C4-2B (cell line): ENCODE data around the gene ALOX5AP.

ENCODE experiments used
- H3K27ac ChIP-seq: fragments of 450-650 bp; 2 replicates; pipeline ENCODE4 v1.5.1; 2017
- ZFX ChIP-seq: fragments of 450-650 bp; IDR thresholded peaks from 2 replicates; pipeline ENCODE4 v1.6.1; 2017
- TF ChIP-seq, protein P1 (sequence below): fragments of 450-650 bp; conservative IDR thresholded peaks from 2 replicates; pipeline ENCODE4 v1.5.1; 2017; ENCODE audit warnings: mild to moderate bottlenecking

Gene ALOX5AP

DNA sequence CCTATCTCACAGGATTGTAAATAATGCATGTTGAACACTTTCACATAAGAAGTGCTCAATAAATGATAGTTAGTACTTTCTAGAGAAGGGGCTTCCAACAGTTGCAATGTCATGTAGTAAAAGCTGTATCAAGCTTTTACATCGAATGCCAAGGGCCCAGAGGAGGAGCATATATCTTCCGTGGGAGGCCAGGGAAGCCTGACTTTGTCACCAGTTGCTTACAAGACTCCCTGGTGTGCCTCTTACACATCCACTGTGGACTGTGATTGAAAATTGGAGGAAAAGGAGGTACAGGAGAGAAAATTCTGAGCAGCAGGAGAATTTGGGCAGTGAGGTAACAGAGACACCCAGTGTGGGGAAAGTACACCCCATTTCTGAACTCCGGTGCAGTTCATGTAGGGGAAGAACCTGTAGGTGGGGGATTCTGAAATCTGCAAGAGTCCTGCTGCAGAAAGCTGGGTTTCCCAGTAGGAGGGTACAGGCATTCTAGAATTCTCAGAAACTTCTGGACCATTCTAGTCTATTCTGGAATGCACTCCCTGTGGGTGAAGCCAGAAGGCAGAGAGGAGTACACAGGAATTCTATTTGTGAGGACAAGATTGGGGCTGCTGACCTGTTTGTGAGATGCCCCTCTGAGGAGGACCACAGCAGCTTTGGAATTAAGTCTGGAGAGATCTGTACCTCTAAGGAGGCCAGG, 54.0 kb downstream of the ALOX5AP start:
- no peak for TF ChIP-seq ZFX
- TF ChIP-seq, protein P1, sequence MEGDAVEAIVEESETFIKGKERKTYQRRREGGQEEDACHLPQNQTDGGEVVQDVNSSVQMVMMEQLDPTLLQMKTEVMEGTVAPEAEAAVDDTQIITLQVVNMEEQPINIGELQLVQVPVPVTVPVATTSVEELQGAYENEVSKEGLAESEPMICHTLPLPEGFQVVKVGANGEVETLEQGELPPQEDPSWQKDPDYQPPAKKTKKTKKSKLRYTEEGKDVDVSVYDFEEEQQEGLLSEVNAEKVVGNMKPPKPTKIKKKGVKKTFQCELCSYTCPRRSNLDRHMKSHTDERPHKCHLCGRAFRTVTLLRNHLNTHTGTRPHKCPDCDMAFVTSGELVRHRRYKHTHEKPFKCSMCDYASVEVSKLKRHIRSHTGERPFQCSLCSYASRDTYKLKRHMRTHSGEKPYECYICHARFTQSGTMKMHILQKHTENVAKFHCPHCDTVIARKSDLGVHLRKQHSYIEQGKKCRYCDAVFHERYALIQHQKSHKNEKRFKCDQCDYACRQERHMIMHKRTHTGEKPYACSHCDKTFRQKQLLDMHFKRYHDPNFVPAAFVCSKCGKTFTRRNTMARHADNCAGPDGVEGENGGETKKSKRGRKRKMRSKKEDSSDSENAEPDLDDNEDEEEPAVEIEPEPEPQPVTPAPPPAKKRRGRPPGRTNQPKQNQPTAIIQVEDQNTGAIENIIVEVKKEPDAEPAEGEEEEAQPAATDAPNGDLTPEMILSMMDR, result no peak
- H3K27ac ChIP-seq, result no peak overlapping the region

DNA sequence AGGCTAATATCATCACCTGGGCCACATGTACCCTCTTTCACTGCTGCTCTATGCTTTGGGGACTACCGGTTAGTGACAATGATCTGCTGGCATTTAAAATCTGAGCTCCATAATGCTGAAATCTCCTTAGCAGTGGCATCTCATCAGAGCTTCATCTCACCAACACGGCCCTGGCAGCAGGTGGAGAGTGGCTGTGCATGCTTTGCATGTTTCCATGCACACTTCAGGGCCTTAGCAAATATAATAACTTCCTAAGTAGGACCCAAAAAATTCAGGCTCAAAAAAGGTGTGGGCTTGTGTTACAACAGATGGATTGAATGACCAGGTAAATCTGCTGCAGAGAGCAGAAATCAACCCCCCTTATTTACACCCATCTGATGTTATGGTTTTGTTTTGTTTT, 55.2 kb downstream of the ALOX5AP start:
- no peak for TF ChIP-seq ZFX
- TF ChIP-seq, protein P1, result no peak
- H3K27ac ChIP-seq, result no peak overlapping the region

DNA sequence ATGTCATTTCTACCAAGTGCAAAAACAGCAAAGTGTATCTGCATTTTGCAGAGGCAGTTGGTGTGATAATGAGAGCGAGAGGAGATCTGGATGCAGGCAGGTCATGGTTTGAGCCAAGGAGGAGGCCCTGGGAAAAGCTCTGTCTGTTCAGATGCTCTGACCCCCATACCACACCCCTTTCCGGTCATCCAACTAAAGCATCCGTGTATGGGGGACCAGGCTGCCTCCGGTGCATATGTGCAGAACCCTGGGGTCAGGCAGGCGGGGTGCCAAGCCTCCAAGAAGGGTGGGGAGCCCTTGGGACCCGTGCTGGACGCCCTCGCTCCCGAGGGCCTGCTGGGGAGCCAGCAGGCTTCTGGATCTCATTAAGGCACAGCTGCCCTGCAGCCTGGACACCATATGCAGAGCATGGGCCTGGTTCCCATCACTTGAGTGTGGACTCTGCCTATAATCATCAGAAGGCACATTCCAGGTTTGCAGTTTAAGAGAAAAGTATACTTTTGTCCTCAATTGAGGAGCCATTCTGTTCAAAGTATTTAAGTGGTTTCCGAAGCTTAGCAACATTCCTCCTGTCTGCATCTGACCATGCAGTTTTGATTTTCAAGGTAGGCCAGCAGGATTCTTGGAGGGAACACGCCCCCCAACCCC, 56.1 kb downstream of the ALOX5AP start:
- H3K27ac ChIP-seq, result no peak overlapping the region

DNA sequence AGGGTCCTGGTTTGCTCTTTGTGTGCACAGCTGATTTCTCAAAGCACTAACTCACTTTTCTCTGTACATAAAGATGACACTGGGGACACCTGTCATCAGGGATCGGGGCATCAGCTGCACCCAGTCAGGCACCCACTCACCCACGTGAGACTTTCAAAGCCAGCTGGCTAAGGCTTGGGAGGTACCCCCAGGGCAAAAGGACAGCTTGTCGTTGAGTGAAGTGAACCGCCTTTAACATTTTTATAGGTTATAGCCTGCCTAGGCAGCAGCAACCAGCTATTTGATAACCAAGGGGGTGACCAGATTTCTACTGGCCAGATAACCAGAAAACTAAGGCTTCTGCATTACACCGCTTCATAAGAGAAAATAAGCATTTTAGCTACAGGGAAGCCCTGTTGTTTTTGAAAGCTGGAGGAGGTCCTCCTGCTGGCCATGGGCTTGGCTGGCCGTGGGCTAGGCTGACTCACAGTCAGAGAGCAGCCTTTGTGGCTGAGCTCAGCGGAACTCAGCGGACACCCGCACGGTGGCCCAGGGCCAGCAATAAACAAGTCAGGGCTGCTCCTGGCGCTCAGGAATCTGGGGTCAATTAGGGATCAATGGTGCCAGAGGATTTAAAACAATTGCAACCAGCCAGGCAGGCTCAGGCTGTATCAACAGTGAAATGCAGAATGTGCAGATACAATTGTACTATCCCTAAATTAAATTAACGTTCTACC, 57.1 kb downstream of the ALOX5AP start:
- H3K27ac ChIP-seq, result no peak overlapping the region
- TF ChIP-seq, protein P1, result no peak
- no peak for TF ChIP-seq ZFX

More for the DNA sequence above, 56.1 kb downstream of the ALOX5AP start:
- no peak for TF ChIP-seq ZFX
- TF ChIP-seq, protein P1, result no peak

DNA sequence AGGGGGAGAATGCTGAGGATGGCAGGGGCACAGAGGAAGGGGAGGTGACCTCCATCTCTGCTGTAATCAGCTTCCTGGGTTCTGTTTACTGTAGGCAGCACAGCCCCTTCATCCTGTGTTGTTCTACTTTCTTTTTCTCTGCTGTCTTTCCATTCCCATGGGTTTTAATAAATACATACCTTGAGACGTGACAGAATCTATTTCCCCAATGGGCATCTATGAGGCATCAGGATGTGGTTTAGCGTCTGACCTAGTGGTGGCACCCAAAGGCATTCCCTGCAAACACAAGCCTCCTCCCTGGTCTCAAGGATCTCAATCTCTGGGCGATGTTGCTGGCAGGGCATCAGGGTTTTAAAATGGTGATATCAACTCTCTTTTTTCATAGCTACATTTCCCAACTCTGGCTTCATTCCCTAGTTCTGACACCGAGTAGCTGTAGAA, 60.8 kb downstream of the ALOX5AP start:
- TF ChIP-seq ZFX, result no peak
- TF ChIP-seq, protein P1, result no peak; the same call in 1 of the 2 replicates
- peak overlapping the region; percentile 16; the same call in 1 of the 2 replicates for H3K27ac ChIP-seq

DNA sequence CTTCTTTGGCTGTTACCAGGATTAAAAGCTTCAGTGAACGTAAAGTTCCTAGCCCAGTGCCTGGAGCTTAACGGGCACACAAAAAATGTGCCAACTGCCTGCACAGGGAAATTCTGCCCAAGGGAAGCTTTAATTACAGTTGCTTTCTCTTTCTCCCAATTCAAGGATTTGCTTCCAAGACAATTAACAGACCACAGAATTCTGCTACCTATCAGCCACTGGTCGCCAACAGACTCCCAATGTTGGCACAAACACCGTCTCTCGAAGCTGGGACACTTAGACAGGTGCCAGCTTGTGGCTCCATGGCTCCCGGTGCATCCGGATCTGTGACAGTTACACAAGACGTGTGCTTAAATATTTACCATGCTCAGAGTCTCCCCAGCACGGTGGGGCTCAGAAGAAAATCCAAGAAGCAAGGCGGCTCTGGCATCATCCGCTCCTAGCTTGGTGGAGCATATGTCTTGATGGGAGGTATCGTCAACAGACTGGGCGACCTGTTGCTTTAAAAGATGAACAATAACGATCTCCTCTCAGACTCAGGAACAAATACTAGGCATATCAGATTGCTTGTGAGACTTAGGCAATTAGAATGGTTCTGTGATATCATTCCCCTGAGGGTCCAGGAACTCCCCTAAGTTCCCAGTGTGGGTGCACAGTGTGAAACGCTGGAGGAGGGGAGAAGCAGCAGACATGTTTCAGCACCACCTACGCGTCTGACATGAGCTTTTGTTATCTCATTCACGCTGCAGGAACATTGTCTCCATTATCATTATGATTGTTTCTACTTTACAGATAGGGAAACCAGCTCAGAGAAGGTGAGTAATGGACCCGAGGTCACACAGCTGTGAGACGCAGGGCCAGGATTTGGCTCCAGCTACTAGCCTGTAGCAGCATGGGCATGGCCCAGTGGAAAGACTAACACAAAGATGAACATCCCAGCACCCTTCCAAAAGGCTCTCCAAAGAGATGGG, 61.6 kb downstream of the ALOX5AP start:
- H3K27ac ChIP-seq, result peak overlapping the region; percentile 16
- TF ChIP-seq ZFX, result no peak
- TF ChIP-seq, protein P1, result no peak
